GM12801 (cell line): Measurements from ENCODE around the gene PIK3CA.

Source experiments
- TF ChIP-seq, protein P1 (sequence below): IDR thresholded peaks from one replicate; pipeline ENCODE4 v1.5.1; 2011; ENCODE audit warnings: control low read depth; ENCODE audit not compliant: insufficient read length; ENCODE audit errors: extremely low read depth

PIK3CA gene

DNA sequence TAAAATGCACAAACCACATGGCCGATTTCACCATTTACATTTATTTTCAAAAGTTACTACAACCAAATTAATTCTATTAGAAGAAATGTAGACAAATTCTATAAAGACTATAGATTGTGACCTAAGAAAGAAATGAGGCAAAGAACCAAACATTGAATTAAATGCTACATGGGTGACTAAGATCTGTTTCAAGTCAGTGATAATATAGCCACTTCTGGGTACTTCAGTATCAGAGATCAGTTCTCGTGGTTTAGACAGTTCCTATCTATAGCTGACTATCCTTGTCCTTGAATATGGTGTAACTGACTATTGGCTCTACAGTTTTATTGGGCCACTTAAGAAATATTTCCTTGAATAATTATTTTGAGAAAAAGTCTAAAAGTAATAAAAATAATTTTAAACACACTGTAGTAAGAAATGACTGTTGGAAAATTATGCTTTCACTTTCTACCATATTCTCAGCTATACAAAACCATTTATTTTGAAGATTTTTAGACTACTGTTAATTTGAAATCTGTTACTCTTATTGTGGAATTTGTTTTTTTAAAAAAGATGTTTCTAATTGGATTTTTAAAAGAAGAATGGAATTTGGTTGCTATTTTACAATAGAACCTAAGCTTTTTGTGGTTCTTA lies 88.6 kb downstream of the PIK3CA start:
- TF ChIP-seq, protein P1, sequence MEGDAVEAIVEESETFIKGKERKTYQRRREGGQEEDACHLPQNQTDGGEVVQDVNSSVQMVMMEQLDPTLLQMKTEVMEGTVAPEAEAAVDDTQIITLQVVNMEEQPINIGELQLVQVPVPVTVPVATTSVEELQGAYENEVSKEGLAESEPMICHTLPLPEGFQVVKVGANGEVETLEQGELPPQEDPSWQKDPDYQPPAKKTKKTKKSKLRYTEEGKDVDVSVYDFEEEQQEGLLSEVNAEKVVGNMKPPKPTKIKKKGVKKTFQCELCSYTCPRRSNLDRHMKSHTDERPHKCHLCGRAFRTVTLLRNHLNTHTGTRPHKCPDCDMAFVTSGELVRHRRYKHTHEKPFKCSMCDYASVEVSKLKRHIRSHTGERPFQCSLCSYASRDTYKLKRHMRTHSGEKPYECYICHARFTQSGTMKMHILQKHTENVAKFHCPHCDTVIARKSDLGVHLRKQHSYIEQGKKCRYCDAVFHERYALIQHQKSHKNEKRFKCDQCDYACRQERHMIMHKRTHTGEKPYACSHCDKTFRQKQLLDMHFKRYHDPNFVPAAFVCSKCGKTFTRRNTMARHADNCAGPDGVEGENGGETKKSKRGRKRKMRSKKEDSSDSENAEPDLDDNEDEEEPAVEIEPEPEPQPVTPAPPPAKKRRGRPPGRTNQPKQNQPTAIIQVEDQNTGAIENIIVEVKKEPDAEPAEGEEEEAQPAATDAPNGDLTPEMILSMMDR: no peak

DNA sequence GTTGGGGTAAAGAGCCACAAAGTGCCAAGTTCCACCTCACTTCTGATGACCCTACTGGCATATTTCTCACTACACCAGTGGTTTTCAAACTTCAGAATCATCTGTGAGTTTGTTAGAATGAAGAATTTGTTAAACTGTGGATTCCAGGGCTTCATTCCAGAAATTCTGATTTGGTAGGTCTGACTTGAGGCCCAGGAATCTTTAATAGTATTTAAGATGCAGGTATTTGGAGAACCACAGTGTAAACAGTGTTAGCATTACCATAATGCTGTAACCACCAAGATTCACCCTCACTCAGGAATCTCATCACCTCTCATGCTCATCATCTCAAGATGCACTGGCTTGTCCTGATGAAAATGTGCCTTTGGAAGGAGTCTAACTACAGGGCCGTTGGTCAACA lies 96.7 kb downstream of the PIK3CA start:
- TF ChIP-seq, protein P1: no peak

DNA sequence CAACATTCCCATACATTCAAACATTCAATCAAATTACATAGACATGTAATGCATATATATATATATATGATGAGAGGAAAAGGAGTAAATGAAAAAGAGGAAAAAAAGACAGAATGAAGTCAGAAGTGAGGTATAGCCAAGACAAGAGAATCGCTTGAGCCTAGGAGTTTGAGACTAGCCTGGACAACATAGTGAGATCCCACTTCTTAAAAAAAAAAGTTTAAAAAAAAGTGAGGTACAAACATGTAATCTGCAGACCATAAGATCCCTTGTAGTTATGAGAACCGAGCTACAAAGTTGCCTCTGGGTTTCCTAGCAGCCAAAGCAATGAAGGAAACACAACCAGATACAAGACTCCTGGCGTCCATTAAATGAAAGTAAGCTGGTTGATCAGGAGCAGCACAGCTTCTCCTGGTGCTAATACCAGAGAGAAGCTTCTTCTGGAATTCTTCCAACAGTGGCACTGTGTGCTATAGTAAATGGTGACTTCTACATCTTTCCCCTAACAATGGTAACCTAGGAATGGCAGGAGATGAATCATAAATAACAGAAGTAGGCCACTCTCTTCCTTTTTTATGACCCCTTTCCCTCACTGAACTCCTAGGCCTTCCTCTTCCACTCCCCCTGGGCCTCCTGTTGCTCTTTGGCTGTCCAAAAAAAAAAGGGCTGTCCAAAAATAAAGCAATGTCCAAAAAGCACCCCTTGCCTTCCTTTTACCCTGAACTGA lies 99.3 kb downstream of the PIK3CA start:
- TF ChIP-seq, protein P1: no peak

DNA sequence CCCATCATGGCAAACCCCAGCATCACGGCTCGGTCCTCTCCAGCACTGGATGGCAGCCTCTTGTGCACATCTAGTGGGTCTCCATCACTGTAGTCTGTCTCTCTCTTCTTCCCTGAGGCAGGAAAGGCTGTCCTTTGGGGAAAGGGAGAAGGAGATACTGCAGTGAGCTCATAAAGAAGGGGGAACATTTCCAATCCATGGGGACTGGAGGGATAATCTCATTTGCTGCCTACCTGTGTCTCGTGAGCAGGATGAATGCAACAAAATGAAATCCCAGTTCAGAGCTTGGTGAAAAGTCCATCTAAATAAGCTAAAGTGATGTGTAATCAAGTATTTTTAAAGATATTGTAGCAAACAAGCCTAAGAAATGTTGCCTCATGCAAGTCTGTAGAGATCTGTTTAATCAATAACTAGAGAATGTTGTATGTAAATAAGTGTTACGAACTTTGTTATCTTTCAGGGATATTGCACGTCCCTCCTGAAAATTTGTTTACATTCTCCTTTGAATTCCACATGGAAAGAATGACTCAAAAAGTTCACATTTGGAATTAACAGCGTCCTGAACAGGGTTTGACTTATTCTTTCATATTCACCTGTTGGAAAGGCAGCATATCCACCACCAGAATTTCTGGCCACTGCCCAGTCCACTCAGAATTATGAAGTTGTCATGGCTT lies 102.8 kb downstream of the PIK3CA start, which contains the start of gene KCNMB3:
Gene KCNMB3, minus strand, starts transcription at position 312 of the 674 bp plus-strand sequence. Its CDS starts 124 bp downstream, at position 188.
- TF ChIP-seq, protein P1: no peak

DNA sequence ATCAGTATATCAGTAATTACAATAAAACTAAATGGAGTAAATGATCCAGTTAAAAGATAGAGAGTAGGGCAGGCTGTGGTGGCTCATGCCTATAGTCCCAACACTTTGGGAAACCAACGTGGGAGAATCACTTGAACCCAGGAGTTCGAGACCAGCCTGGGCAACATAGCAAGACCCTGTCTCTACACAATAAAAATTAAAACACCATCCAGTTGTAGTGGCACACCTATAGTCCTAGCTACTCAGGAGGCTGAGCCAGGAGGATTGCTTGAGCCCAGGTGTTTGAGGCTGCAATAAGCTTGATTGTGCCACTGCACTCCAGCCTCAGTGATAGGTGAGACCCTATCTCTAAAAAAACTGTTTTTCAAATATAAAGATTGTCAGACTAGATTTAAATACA lies 108.7 kb downstream of the PIK3CA start:
- TF ChIP-seq, protein P1: no peak

- TF ChIP-seq, protein P1: no peak
Observed at GRCh38 chr3:179258820-179259219, 110.7 kb downstream of the PIK3CA start.

DNA sequence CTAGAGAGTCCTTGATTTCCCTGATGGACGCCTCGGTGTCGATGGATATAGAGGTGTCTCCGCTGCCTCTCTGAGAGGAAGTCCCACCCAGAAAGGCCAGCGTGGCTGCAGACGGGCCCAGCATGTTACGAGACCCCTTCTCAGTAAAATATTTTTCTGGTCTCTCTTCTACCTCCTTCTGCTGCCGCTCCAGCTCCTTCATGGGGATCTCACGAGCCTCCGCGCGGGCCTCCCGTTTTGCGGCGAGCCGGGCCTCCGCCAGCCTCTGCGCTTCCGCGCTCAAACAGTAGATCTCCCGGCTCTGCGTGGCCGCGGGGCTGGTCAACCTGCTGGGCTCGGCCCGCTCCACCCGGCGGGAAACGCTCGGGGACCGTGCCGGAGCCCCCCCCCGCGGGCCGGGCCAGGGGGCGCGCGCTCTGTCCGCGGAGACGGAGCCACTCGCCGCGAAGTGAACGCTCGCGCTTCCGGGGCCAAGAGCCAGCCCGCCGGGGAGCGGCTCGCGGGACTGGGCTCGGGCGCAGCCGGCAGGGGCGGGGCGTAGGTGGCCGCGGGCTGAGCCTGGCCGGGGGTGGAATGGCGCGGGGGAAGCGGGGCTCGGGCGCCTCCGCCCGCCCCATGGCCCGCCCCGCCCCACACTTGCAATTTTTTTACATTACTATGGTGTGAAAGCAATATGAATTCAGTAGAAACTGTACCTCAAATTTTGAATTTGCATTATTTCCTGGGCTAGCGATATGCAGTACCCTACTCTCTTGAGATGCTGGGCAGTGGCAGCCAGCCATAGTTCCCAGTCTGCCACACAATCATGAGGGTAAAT lies 113.0 kb downstream of the PIK3CA start:
- TF ChIP-seq, protein P1: no peak
